Endodermal cell (in vitro differentiated cells): ENCODE data around the gene SSBP3. TPM values are rescaled to one million over a fixed set of nuclear protein-coding genes. Genes with fewer than 3 reads are reported as not detected.

Source experiments
- DNase-seq: peaks from one replicate; pipeline ENCODE4 v3.0.0-alpha.2; 2017
- H3K27ac ChIP-seq: 2 replicates; pipeline ENCODE4 v1.5.1; 2013; ENCODE audit warnings: mild to moderate bottlenecking, low read depth, low read length, moderate library complexity
- H3K27me3 ChIP-seq: 2 replicates; pipeline ENCODE4 v1.6.1; 2013; ENCODE audit warnings: mild to moderate bottlenecking, low read length, moderate library complexity; ENCODE audit not compliant: insufficient read depth, control insufficient read depth, poor library complexity, severe bottlenecking
- H3K36me3 ChIP-seq: 2 replicates; pipeline ENCODE4 v1.7.0; 2013; ENCODE audit warnings: mild to moderate bottlenecking, low read length, moderate library complexity; ENCODE audit not compliant: control insufficient read depth, insufficient read depth
- H3K4me1 ChIP-seq: one replicate; pipeline ENCODE4 v1.7.0; 2013; ENCODE audit warnings: low read length; ENCODE audit not compliant: control insufficient read depth, insufficient read depth
- H3K4me3 ChIP-seq: 2 replicates; pipeline ENCODE4 v1.5.1; 2013; ENCODE audit warnings: mild to moderate bottlenecking, low read length, moderate library complexity
- H3K9ac ChIP-seq: 2 replicates; pipeline ENCODE4 v1.6.1; 2013; ENCODE audit warnings: mild to moderate bottlenecking, low read length, moderate library complexity; ENCODE audit not compliant: poor library complexity, severe bottlenecking; ENCODE audit errors: extremely low read depth
- H3K9me3 ChIP-seq: 2 replicates; pipeline ENCODE4 v1.6.1; 2013; ENCODE audit warnings: mild to moderate bottlenecking, low read length, moderate library complexity; ENCODE audit not compliant: control insufficient read depth
- H3K27ac Mint-ChIP-seq: 2 replicates; pipeline ENCODE4 v1.8.0; 2020; ENCODE audit warnings: mixed read lengths
- H3K27me3 Mint-ChIP-seq: 2 replicates; pipeline ENCODE4 v1.8.0; 2021; ENCODE audit warnings: mild to moderate bottlenecking, mixed read lengths; ENCODE audit not compliant: insufficient read depth
- H3K36me3 Mint-ChIP-seq: 2 replicates; pipeline ENCODE4 v1.8.0; 2020; ENCODE audit warnings: low read depth, mixed read lengths
- H3K4me1 Mint-ChIP-seq: 2 replicates; pipeline ENCODE4 v1.8.0; 2020; ENCODE audit warnings: mixed read lengths
- H3K4me3 Mint-ChIP-seq: 2 replicates; pipeline ENCODE4 v1.8.0; 2020; ENCODE audit warnings: mild to moderate bottlenecking, moderate library complexity, mixed read lengths
- H3K9me3 Mint-ChIP-seq: 2 replicates; pipeline ENCODE4 v1.8.0; 2020; ENCODE audit warnings: mild to moderate bottlenecking, mixed read lengths
- WGBS, 2 experiments: methylation state at CpG; one replicate each; pipeline versions ENCODE4 v1.1.5 to v1.1.7; 2013; ENCODE audit warnings: missing lambda C conversion rate in 2 of 2, mixed read lengths in 1 of 2; ENCODE audit not compliant: insufficient coverage in 1 of 2, insufficient read length in 1 of 2; 5-methylcytosine and 5-hydroxymethylcytosine counted together
- total RNA-seq, 2 donors: library from RNA; stranded (reverse); fragmentation: NEBNext Ultra II Directional in 1 of 2; extraction: Animal tissue kit (Norgen Biotek cat#: 25700) in 1 of 2; gene quantifications; 2 replicates in 1 of 2; 3 replicates in 1 of 2; pipeline ENCODE4 v1.2.1, GENCODE V29; 2021
- TF ChIP-seq, protein P1 (sequence below): fragments of 200-600 bp; sonication (generic); conservative IDR thresholded peaks from 2 replicates; pipeline ENCODE4 v1.5.0; 2021; ENCODE audit warnings: antibody characterized with exemption, mild to moderate bottlenecking

The SSBP3 gene
- total RNA-seq, 2 donors from 2014 or later = 342 TPM

DNA sequence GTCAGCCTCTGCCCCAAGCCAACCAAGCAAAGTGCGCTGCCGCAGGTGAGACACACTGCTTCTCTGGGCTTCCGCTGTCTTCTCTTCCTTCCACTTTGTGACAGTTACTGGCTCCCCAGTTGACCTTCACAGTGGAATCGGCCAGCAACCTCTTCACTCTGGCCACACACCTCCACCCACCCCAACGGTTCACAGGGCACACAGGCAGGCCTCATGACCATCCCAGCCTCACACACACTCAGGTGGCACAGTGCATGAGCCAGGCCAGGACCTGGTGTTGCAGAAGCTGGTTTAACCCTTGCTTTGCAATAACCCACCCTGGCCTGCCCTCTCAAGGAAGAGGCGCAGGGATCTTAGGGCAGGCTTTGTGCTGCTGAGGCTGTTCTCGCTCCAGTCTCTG is 69.2 kb downstream of the SSBP3 start:
- Histone ChIP-seq H3K27me3 (no peaks in the 10 kb centered on the region), H3K36me3 (peaks cover 80% of the 10 kb centered on the region), H3K9ac (no peak overlapping the region), H3K9me3 (no peaks in the 10 kb centered on the region), H3K4me3 (no peak overlapping the region), H3K27ac (no peak overlapping the region), H3K4me1 (peaks cover 59% of the 10 kb centered on the region)
- Mint-ChIP-seq H3K27ac (peak overlapping the region; percentile 55), H3K9me3 (no peaks in the 10 kb centered on the region), H3K4me3 (no peak overlapping the region), H3K27me3 (no peaks in the 10 kb centered on the region), H3K36me3 (peaks cover 59% of the 10 kb centered on the region), H3K4me1 (peaks cover 80% of the 10 kb centered on the region)
- TF ChIP-seq, protein P1, sequence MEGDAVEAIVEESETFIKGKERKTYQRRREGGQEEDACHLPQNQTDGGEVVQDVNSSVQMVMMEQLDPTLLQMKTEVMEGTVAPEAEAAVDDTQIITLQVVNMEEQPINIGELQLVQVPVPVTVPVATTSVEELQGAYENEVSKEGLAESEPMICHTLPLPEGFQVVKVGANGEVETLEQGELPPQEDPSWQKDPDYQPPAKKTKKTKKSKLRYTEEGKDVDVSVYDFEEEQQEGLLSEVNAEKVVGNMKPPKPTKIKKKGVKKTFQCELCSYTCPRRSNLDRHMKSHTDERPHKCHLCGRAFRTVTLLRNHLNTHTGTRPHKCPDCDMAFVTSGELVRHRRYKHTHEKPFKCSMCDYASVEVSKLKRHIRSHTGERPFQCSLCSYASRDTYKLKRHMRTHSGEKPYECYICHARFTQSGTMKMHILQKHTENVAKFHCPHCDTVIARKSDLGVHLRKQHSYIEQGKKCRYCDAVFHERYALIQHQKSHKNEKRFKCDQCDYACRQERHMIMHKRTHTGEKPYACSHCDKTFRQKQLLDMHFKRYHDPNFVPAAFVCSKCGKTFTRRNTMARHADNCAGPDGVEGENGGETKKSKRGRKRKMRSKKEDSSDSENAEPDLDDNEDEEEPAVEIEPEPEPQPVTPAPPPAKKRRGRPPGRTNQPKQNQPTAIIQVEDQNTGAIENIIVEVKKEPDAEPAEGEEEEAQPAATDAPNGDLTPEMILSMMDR = no peak
- DNase-seq = no peak
- WGBS, 2 experiments = 94 to 95% methylated on average over 3 to 7 of the region's 7 CpGs

- H3K4me3 ChIP-seq = no peak overlapping the region
- no peak overlapping the region for H3K27ac ChIP-seq
- no peaks in the 10 kb centered on the region for H3K9me3 Mint-ChIP-seq
- H3K9me3 ChIP-seq = no peaks in the 10 kb centered on the region
- peaks cover 56% of the 10 kb centered on the region for H3K36me3 Mint-ChIP-seq
- peaks cover 64% of the 10 kb centered on the region for H3K4me1 ChIP-seq
- no peak for DNase-seq
- 78 to 100% methylated on average over 1 to 5 of the region's 5 CpGs for WGBS, 2 experiments
- TF ChIP-seq, protein P1 = no peak
- H3K4me3 Mint-ChIP-seq = no peak overlapping the region
- no peaks in the 10 kb centered on the region for H3K27me3 Mint-ChIP-seq
- peak overlapping the region; percentile 86 for H3K27ac Mint-ChIP-seq
- H3K36me3 ChIP-seq = peaks cover 80% of the 10 kb centered on the region
- H3K27me3 ChIP-seq = no peaks in the 10 kb centered on the region
- peaks cover 81% of the 10 kb centered on the region for H3K4me1 Mint-ChIP-seq
- no peak overlapping the region for H3K9ac ChIP-seq
Measured at GRCh38 chr1:54336116-54336515, 70.1 kb downstream of the SSBP3 start.

DNA sequence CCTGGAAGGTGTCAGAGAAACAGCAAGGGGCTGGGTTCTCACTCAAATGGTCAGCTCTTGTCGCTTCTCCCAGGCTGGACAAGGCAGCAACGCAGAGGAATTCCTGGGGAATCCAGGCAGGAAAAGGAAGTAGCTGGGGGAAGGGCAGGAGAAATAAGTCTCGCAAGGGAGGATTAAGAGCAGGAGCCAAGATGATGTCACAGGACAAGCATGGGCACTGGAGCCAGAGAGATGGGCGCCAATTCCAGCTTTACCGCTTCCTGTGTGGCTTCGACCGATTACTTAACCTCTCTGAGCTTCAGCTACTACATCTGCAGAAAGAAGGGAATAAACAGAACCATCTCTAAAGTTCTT is 70.5 kb downstream of the SSBP3 start:
- Histone ChIP-seq H3K9ac (peak overlapping the region; percentile 39), H3K27me3 (no peaks in the 10 kb centered on the region), H3K4me3 (no peak overlapping the region), H3K9me3 (no peaks in the 10 kb centered on the region), H3K4me1 (peaks cover 61% of the 10 kb centered on the region), H3K36me3 (peaks cover 83% of the 10 kb centered on the region), H3K27ac (peak overlapping the region; percentile 78)
- TF ChIP-seq, protein P1 = no peak
- Mint-ChIP-seq H3K9me3 (no peaks in the 10 kb centered on the region), H3K4me3 (no peak overlapping the region), H3K4me1 (peaks cover 80% of the 10 kb centered on the region), H3K27ac (peak overlapping the region; percentile 86), H3K27me3 (no peaks in the 10 kb centered on the region), H3K36me3 (peaks cover 56% of the 10 kb centered on the region)
- 78 to 90% methylated on average over 7 of the region's 7 CpGs for WGBS, 2 experiments
- DNase-seq = peak; percentile 72
